Activated T-cell treated with anti-CD3 and anti-CD28 coated beads, Interleukin-2, amount 50 U/mL, for 24 hours (primary cell): Measurements from ENCODE around the gene MCU.
"Not testable (repeated sequence)": the region's sequence is repeated elsewhere in the genome, so short reads cannot be mapped to it uniquely, and the experiment has no call there.

Experiments used
- DNase-seq: peaks from one replicate; pipeline ENCODE4 v3.0.0-alpha.2; 2020
- H3K27ac Mint-ChIP-seq: 2 replicates; pipeline ENCODE4 v1.8.0; 2020; ENCODE audit warnings: mild to moderate bottlenecking, mixed read lengths
- H3K27me3 Mint-ChIP-seq: 2 replicates; pipeline ENCODE4 v1.8.0; 2020; ENCODE audit warnings: mixed read lengths
- H3K36me3 Mint-ChIP-seq: 2 replicates; pipeline ENCODE4 v1.8.0; 2020; ENCODE audit warnings: low read depth, mixed read lengths
- H3K4me1 Mint-ChIP-seq: 2 replicates; pipeline ENCODE4 v1.8.0; 2020; ENCODE audit warnings: low read depth, mixed read lengths
- H3K4me3 Mint-ChIP-seq: 2 replicates; pipeline ENCODE4 v1.8.0; 2020; ENCODE audit warnings: mild to moderate bottlenecking, moderate library complexity, mixed read lengths
- H3K9me3 Mint-ChIP-seq: 2 replicates; pipeline ENCODE4 v1.8.0; 2020; ENCODE audit warnings: mixed read lengths

The MCU gene

DNA sequence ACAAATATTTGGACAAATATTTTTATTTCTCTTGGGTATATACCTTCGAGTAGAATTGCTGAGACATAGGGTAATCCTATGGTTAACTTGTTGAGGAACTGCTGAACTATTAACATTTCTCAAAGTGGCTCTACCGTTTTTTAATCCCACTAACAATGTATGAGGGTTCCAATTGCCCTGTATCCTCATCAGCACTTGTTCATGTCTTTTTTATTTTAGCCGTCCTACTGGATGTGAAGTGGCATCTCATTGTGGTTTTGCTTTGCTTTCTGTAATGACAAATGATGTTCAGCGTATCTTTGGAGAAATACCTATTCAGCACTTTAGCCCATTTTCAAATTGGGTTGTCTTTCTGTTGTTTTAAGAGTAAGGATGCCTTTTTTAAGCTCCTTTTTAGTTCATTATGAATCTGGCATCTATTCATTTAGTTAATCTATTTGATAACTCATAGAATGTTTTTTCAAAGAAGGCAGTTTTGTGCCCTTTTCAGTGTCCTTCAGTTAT, 40.0 kb downstream of the MCU start:
- H3K4me1 Mint-ChIP-seq = peaks cover 36% of the 10 kb centered on the region

GRCh38 chr10:72732521-72732920, 40.6 kb downstream of the MCU start:
- H3K9me3 Mint-ChIP-seq = no peaks in the 10 kb centered on the region
- H3K27ac Mint-ChIP-seq = no peak overlapping the region
- no peaks in the 10 kb centered on the region for H3K36me3 Mint-ChIP-seq
- H3K4me1 Mint-ChIP-seq = peaks cover 32% of the 10 kb centered on the region
- no peaks in the 10 kb centered on the region for H3K27me3 Mint-ChIP-seq
- H3K4me3 Mint-ChIP-seq = no peak overlapping the region
- no peak for DNase-seq

More for the DNA sequence above, 40.0 kb downstream of the MCU start:
- no peaks in the 10 kb centered on the region for H3K9me3 Mint-ChIP-seq
- DNase-seq = no peak
- no peaks in the 10 kb centered on the region for H3K27me3 Mint-ChIP-seq
- H3K36me3 Mint-ChIP-seq = no peaks in the 10 kb centered on the region
- no peak overlapping the region for H3K4me3 Mint-ChIP-seq
- no peak overlapping the region for H3K27ac Mint-ChIP-seq

- Mint-ChIP-seq H3K27ac (no peak overlapping the region), H3K36me3 (no peaks in the 10 kb centered on the region), H3K4me1 (peaks cover 21% of the 10 kb centered on the region), H3K27me3 (no peaks in the 10 kb centered on the region), H3K4me3 (no peak overlapping the region), H3K9me3 (no peaks in the 10 kb centered on the region)
- DNase-seq = no peak
These were observed 42.0 kb downstream of the MCU start for GRCh38 chr10:72733989-72734388.

DNA sequence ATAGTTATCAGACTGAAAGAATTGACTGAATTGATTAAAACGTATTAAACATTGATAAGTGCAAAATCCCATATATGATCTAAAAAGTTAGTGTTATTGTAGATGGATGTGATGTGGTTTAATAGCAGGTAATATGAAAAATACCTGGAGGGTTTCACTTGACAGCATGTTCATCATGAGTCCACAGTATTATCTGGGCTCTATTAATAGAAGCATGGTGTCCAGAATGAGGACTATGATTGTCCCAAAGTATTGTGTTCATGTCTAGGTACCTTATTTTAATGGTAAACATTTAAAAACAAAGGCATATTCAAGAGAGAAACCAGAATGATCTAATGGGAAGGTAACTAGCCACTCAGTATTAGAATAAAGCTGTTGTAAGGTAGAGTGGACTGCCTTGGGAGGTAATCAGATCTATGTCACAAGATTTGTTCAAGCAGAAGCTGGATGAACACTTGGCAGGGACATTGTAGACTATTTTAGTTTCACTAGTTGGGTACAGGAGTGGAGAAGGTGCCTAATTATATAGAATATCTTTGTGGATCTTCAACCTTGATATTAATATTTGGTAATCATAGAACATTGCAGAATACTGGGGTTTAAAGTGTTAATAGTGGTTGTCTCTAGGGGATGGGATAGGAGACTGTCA, 43.5 kb downstream of the MCU start:
- H3K4me1 Mint-ChIP-seq = peaks cover 14% of the 10 kb centered on the region
- DNase-seq = no peak
- H3K27me3 Mint-ChIP-seq = no peaks in the 10 kb centered on the region
- no peaks in the 10 kb centered on the region for H3K9me3 Mint-ChIP-seq
- H3K36me3 Mint-ChIP-seq = no peaks in the 10 kb centered on the region
- H3K27ac Mint-ChIP-seq = no peak overlapping the region
- H3K4me3 Mint-ChIP-seq = no peak overlapping the region

DNA sequence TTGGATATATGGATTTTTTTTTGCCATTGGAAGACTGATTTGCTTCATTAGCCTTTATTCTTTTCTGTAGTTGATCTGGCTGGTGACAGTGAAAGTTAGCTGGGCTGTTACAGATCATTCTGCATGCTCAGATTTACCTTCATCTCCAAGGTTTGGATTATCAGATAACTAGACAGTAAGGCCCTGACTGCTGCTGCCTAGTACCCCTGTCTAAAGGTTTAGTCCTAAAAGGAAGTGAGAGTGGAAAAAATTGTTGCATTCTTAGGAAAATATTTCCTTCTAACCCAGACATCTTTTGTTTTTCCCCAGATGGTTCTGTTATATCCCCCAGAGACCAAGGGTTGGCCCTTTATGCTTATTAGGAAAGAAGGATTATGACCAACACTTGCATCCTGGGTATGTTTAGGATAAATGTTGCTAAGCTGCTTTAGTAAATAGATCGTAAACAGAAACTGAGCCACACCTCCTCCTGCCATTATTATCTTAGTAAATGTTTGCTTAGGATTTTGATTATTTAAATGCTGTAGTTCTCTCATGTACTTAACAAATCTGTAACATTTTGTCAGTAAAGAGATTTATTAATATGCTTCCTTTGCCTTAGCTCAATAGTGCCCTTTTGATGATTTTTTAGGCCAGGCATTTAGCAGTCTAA, 44.4 kb downstream of the MCU start:
- Mint-ChIP-seq H3K9me3 (no peaks in the 10 kb centered on the region), H3K27ac (no peak overlapping the region), H3K4me1 (peaks cover 13% of the 10 kb centered on the region), H3K36me3 (no peaks in the 10 kb centered on the region), H3K27me3 (no peaks in the 10 kb centered on the region), H3K4me3 (no peak overlapping the region)
- DNase-seq = no peak

DNA sequence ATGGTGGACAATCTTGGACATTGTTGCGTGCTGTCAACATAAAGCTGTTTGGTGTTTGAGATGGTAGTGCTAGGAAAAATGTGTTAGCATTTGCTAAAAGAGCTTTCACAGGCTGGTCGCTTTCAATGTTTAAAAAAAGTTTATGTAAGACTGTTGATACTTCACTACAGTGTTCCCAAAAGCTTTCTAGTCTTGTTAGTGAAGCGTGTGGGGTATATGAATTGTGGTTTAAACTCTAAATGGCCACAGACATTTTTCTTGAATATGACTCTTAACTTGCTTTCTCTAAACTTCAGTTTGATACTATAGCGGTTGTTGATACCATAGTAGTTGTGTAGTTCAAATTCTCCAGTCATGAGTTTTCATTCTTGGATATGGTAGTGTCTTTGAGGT, 44.9 kb downstream of the MCU start:
- H3K27me3 Mint-ChIP-seq = no peaks in the 10 kb centered on the region
- H3K36me3 Mint-ChIP-seq = no peaks in the 10 kb centered on the region
- DNase-seq = no peak
- H3K27ac Mint-ChIP-seq = no peak overlapping the region
- no peak overlapping the region for H3K4me3 Mint-ChIP-seq
- H3K4me1 Mint-ChIP-seq = peaks cover 13% of the 10 kb centered on the region
- no peaks in the 10 kb centered on the region for H3K9me3 Mint-ChIP-seq

GRCh38 chr10:72737357-72737756, 45.4 kb downstream of the MCU start:
- H3K4me1 Mint-ChIP-seq = peaks cover 13% of the 10 kb centered on the region
- not testable (repeated sequence) for H3K27ac Mint-ChIP-seq, H3K4me3 Mint-ChIP-seq, H3K9me3 Mint-ChIP-seq, DNase-seq, H3K36me3 Mint-ChIP-seq, H3K27me3 Mint-ChIP-seq

DNA sequence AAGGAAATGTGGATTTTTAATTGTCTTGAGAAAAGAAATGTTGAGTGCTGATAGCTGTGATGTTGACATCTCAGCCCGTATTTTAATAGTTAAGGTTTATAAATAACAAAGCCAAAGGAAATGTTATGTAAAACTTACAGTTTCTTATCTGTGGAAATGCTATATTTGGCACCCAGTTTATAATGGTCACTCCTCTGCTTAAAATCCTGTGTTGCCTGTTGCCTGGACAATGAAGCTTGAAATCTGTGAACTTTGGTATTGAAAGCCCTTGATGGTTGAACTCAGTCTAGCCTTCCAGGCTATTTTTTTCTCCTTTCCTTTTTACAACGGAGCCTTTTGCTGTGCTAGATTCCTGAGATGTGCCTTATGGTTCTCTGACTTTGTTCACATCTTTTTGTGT, 46.5 kb downstream of the MCU start:
- DNase-seq = no peak
- H3K27me3 Mint-ChIP-seq = no peaks in the 10 kb centered on the region
- H3K27ac Mint-ChIP-seq = no peak overlapping the region
- no peaks in the 10 kb centered on the region for H3K36me3 Mint-ChIP-seq
- peaks cover 13% of the 10 kb centered on the region for H3K4me1 Mint-ChIP-seq
- H3K9me3 Mint-ChIP-seq = no peaks in the 10 kb centered on the region
- H3K4me3 Mint-ChIP-seq = no peak overlapping the region

- no peaks in the 10 kb centered on the region for H3K27me3 Mint-ChIP-seq
- no peaks in the 10 kb centered on the region for H3K36me3 Mint-ChIP-seq
- H3K4me3 Mint-ChIP-seq = no peak overlapping the region
- H3K9me3 Mint-ChIP-seq = no peaks in the 10 kb centered on the region
- DNase-seq = no peak
- no peak overlapping the region for H3K27ac Mint-ChIP-seq
- H3K4me1 Mint-ChIP-seq = peaks cover 13% of the 10 kb centered on the region
These were observed 48.6 kb downstream of the MCU start for GRCh38 chr10:72740528-72740927.

DNA sequence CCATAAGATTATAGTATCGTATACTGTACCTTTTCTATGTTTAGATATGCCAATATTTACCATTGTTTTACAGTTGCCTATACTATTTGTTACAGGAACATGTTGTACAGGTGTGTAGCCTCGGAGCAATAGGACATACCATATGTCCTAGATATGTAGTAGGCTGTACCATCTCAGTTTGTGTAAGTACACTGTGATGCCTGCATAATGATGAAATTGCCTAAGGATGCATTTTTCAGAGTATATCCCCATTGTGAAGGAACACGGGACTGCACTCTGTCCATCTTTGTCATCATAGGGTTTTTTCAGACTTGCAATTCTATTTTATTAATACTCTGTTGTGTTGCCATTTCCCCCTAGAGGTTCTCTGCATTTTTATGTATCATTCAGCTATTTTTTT, 50.1 kb downstream of the MCU start:
- Mint-ChIP-seq H3K27ac (no peak overlapping the region), H3K36me3 (no peaks in the 10 kb centered on the region)
- no peak for DNase-seq

DNA sequence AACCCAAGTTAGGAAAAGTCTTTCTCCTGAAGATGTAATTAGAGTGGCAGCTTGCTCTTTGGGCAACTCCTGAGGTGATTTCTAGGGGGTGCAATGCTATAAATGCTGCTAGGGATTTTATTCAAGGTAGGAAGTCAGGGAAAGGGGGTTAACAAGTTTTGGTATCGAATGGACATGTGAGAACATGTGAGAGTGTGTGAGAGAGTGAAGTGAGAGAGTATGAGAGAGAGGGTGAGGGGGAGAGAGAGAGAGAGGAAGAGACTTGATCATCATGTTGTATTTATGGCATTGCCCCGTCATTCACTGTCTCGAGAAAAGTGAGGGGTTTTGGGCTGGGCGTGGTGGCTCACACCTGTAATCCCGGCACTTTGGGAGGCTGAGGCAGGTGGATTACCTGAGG, 50.9 kb downstream of the MCU start:
- peaks cover 4% of the 10 kb centered on the region for H3K4me1 Mint-ChIP-seq
- no peaks in the 10 kb centered on the region for H3K36me3 Mint-ChIP-seq
- H3K27me3 Mint-ChIP-seq = no peaks in the 10 kb centered on the region
- no peak overlapping the region for H3K4me3 Mint-ChIP-seq
- no peak overlapping the region for H3K27ac Mint-ChIP-seq
- DNase-seq = no peak
- H3K9me3 Mint-ChIP-seq = no peaks in the 10 kb centered on the region

More for the DNA sequence above, 50.1 kb downstream of the MCU start:
- Mint-ChIP-seq H3K4me3 (no peak overlapping the region), H3K27me3 (no peaks in the 10 kb centered on the region), H3K4me1 (peaks cover 4% of the 10 kb centered on the region), H3K9me3 (no peaks in the 10 kb centered on the region)

- H3K27ac Mint-ChIP-seq = no peak overlapping the region
- no peaks in the 10 kb centered on the region for H3K27me3 Mint-ChIP-seq
- H3K4me3 Mint-ChIP-seq = no peak overlapping the region
- peaks cover 4% of the 10 kb centered on the region for H3K4me1 Mint-ChIP-seq
- H3K36me3 Mint-ChIP-seq = no peaks in the 10 kb centered on the region
- no peaks in the 10 kb centered on the region for H3K9me3 Mint-ChIP-seq
- no peak for DNase-seq
These were observed 52.6 kb downstream of the MCU start for GRCh38 chr10:72744566-72744965.

- no peak overlapping the region for H3K4me3 Mint-ChIP-seq
- no peak overlapping the region for H3K27ac Mint-ChIP-seq
- H3K27me3 Mint-ChIP-seq = no peaks in the 10 kb centered on the region
- H3K4me1 Mint-ChIP-seq = no peaks in the 10 kb centered on the region
- H3K36me3 Mint-ChIP-seq = no peaks in the 10 kb centered on the region
- H3K9me3 Mint-ChIP-seq = no peaks in the 10 kb centered on the region
- no peak for DNase-seq
These were observed 54.8 kb downstream of the MCU start for GRCh38 chr10:72746426-72747363.

GRCh38 chr10:72747521-72747920, 55.6 kb downstream of the MCU start:
- no peak overlapping the region for H3K4me3 Mint-ChIP-seq
- no peak overlapping the region for H3K27ac Mint-ChIP-seq
- H3K36me3 Mint-ChIP-seq = no peaks in the 10 kb centered on the region
- DNase-seq = no peak
- H3K4me1 Mint-ChIP-seq = no peaks in the 10 kb centered on the region
- no peaks in the 10 kb centered on the region for H3K9me3 Mint-ChIP-seq
- no peaks in the 10 kb centered on the region for H3K27me3 Mint-ChIP-seq
